Caco-2 (cell line): ENCODE data around the gene MYL3. TPM values are rescaled to one million over a fixed set of nuclear protein-coding genes. Genes with fewer than 3 reads are reported as not detected.

ENCODE experiments used
- BruUV-seq: library from RNA; stranded (reverse); fragments of 400-500 nt; replicated peaks from 2 replicates; lab custom pipeline; 2021; lab: Mats Ljungman, UMichigan
- CTCF ChIA-PET: fragments of 300-600 bp; sonication (Branson Sonifier 250); formaldehyde crosslinking; loops from one replicate; lab custom pipeline; 2022; ENCODE audit warnings: antibody characterized with exemption; lab: Charles Lee
- POLR2A ChIA-PET: fragments of 300-600 bp; sonication (Branson Sonifier 250); formaldehyde crosslinking; loops from one replicate; lab custom pipeline; 2022; ENCODE audit warnings: antibody characterized with exemption; lab: Charles Lee
- DNase-seq, 2 experiments: peaks; one replicate each; pipeline versions ENCODE4 v3.0.0 to v3.0.0-alpha.2; 2020 to 2022
- H3K27me3 ChIP-seq: replicated peaks from 2 replicates; pipeline ENCODE4 v1.6.0; 2011; ENCODE audit warnings: low read length; ENCODE audit not compliant: control insufficient read depth, insufficient read depth
- H3K36me3 ChIP-seq: 2 replicates; pipeline ENCODE4 v1.5.1; 2011; ENCODE audit warnings: low read length; ENCODE audit not compliant: control insufficient read depth, insufficient read depth
- H3K4me1 ChIP-seq: fragments of 250-450 bp; sonication (Bioruptor Pico); 2 replicates; pipeline ENCODE4 v1.5.1; 2020; ENCODE audit warnings: mild to moderate bottlenecking
- H3K4me3 ChIP-seq: 2 replicates; pipeline ENCODE4 v1.5.1; 2011; ENCODE audit warnings: low read depth, mild to moderate bottlenecking, control low read depth, low read length
- H3K9me3 ChIP-seq: fragments of 250-450 bp; sonication (Bioruptor Pico); 2 replicates; pipeline ENCODE4 v1.5.1; 2020; ENCODE audit warnings: mild to moderate bottlenecking, moderate library complexity
- H3K27ac Mint-ChIP-seq: one replicate; pipeline ENCODE4 v1.8.0; 2022; ENCODE audit warnings: mixed read lengths; ENCODE audit not compliant: unreplicated experiment
- H3K27me3 Mint-ChIP-seq: one replicate; pipeline ENCODE4 v1.8.0; 2022; ENCODE audit warnings: mixed read lengths; ENCODE audit not compliant: insufficient read depth, unreplicated experiment
- H3K36me3 Mint-ChIP-seq: one replicate; pipeline ENCODE4 v1.8.0; 2022; ENCODE audit warnings: mild to moderate bottlenecking, mixed read lengths; ENCODE audit not compliant: insufficient read depth, unreplicated experiment
- H3K4me1 Mint-ChIP-seq: one replicate; pipeline ENCODE4 v1.8.0; 2022; ENCODE audit warnings: low read depth, mixed read lengths; ENCODE audit not compliant: unreplicated experiment
- H3K4me3 Mint-ChIP-seq: one replicate; pipeline ENCODE4 v1.8.0; 2022; ENCODE audit warnings: mild to moderate bottlenecking, moderate library complexity, mixed read lengths; ENCODE audit not compliant: unreplicated experiment
- H3K9me3 Mint-ChIP-seq: one replicate; pipeline ENCODE4 v1.8.0; 2022; ENCODE audit warnings: mixed read lengths; ENCODE audit not compliant: unreplicated experiment
- intact Hi-C: fragments of 100-400 bp; cut with micrococcal nuclease; formaldehyde crosslinking; loops from one replicate; pipeline ENCODE4 v1.10.0; 2022; ENCODE audit not compliant: unreplicated experiment
- total RNA-seq: library from RNA; stranded (reverse); gene quantifications from 2 replicates; pipeline ENCODE4 v1.2.3, GENCODE V29; 2022
- TF ChIP-seq, protein P1 (sequence below), 2 experiments: fragments of 200-600 bp in 1 of 2; IDR thresholded peaks; 1 replicate in 1 of 2; 2 replicates in 1 of 2; pipeline versions ENCODE4 v1.5.1 to v1.8.0; 2011 to 2022; ENCODE audit warnings: antibody characterized with exemption in 1 of 2, control low read depth in 1 of 2, inconsistent platforms in 1 of 2, low read depth in 1 of 2, low read length in 1 of 2, mild to moderate bottlenecking in 1 of 2, moderate library complexity in 1 of 2; ENCODE audit not compliant: insufficient read depth in 1 of 2, severe bottlenecking in 1 of 2, unreplicated experiment in 1 of 2

The MYL3 gene
- total RNA-seq, 1 experiment from 2014 or later, result 13.8 TPM

DNA sequence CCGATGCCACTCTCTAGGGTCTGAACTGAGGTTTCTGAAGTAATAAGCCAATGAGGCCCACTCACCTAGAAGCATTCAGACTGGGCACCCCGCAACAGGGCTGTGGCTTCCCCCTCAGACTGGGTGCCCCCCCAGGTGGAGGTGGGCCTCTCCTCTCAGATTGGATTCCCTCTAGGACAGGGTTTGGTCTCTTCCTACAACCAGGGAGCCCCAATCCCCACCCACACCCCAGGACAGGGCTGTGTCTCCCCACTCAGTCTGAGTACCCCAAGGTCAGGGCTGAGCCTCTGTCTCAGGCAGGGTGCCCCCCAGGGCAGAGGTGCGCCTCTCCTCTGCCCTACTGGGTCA is 41.9 kb upstream of the MYL3 start:
- TF ChIP-seq, protein P1, sequence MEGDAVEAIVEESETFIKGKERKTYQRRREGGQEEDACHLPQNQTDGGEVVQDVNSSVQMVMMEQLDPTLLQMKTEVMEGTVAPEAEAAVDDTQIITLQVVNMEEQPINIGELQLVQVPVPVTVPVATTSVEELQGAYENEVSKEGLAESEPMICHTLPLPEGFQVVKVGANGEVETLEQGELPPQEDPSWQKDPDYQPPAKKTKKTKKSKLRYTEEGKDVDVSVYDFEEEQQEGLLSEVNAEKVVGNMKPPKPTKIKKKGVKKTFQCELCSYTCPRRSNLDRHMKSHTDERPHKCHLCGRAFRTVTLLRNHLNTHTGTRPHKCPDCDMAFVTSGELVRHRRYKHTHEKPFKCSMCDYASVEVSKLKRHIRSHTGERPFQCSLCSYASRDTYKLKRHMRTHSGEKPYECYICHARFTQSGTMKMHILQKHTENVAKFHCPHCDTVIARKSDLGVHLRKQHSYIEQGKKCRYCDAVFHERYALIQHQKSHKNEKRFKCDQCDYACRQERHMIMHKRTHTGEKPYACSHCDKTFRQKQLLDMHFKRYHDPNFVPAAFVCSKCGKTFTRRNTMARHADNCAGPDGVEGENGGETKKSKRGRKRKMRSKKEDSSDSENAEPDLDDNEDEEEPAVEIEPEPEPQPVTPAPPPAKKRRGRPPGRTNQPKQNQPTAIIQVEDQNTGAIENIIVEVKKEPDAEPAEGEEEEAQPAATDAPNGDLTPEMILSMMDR (IDR thresholded peaks at IDR 0.05; ENCODE audit: insufficient read depth in 1 of 2, low read depth in 1 of 2, low read length in 1 of 2, severe bottlenecking in 1 of 2, unreplicated experiment in 1 of 2), result no peak

DNA sequence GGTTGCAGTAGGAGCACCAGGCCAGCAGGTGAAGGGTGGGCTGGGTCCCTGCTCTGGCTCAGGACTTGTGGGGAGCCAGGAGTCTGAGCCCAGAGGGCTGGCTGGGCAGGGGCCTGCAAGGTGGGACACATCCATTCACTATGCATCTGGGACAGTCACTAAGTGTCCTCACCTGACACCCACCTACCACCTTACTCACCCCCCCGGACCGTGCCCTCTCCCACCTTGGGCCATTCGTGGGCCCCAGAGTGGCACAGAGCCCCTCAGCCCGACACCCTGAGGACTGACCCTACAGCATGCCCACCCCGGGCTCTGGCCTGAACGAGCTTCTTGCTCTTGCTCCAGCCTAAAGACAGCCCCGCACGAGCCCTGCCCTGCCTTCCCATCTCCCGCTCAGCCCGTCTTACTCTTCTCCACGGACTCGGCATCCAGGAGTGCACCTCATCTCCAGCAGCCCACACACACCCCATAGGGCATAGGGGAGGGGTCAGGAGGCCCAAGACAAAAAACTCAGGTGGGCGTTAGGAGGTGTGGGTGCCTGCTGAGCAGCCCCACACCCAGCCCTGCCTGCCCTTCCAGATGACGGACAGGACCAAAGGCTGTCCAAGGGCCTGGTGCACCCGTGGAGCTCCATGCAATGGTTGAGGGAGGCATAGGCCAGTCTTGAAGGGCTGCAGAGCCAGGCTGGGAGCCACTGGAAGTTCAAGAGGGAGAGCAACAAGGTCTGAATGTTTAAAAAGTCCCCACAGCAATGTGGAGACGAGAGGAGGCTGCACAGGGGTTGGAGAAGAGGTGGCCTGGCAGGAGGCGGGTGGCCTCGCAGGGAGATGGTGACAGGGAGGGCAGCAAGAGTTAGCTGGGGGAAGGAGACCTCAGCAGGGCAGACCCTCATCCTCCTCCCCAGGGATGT is 41.3 kb upstream of the MYL3 start:
- intact Hi-C loops, result no loop called here
- H3K9me3 Mint-ChIP-seq, result no peaks in the 10 kb centered on the region
- TF ChIP-seq, protein P1 (IDR thresholded peaks at IDR 0.05; ENCODE audit: insufficient read depth in 1 of 2, low read depth in 1 of 2, low read length in 1 of 2, severe bottlenecking in 1 of 2, unreplicated experiment in 1 of 2), result no peak
- peak in 1 of 2 experiments; percentile 30 for DNase-seq
- no peaks in the 10 kb centered on the region for H3K4me1 Mint-ChIP-seq
- peaks cover 4% of the 10 kb centered on the region for H3K36me3 Mint-ChIP-seq
- no peaks in the 10 kb centered on the region for H3K27me3 Mint-ChIP-seq
- CTCF ChIA-PET, result interaction anchor here (1.2 kb wide), 1 partner anchor 42 kb away, joined by 3 read pairs; no protein-coding TSS in a partner anchor
- Histone ChIP-seq H3K36me3 (no peaks in the 10 kb centered on the region), H3K4me3 (no peak overlapping the region), H3K9me3 (no peaks in the 10 kb centered on the region), H3K27me3 (no peaks in the 10 kb centered on the region), H3K4me1 (no peaks in the 10 kb centered on the region)
- no peak overlapping the region for H3K27ac Mint-ChIP-seq
- POLR2A ChIA-PET, result no interaction called here
- BruUV-seq, result no TSS peak
- no peak overlapping the region for H3K4me3 Mint-ChIP-seq

More for the DNA sequence above, 41.9 kb upstream of the MYL3 start:
- ChIA-PET POLR2A (no interaction called here), CTCF (interaction anchor here (1.2 kb wide), 1 partner anchor 42 kb away, joined by 3 read pairs; no protein-coding TSS in a partner anchor)
- Mint-ChIP-seq H3K4me1 (no peaks in the 10 kb centered on the region), H3K27ac (no peak overlapping the region), H3K27me3 (no peaks in the 10 kb centered on the region), H3K36me3 (peaks cover 6% of the 10 kb centered on the region), H3K4me3 (no peak overlapping the region), H3K9me3 (no peaks in the 10 kb centered on the region)
- Histone ChIP-seq H3K4me3 (no peak overlapping the region), H3K9me3 (no peaks in the 10 kb centered on the region), H3K36me3 (no peaks in the 10 kb centered on the region), H3K4me1 (no peaks in the 10 kb centered on the region), H3K27me3 (no peaks in the 10 kb centered on the region)
- BruUV-seq, result no TSS peak
- DNase-seq, result peak in 1 of 2 experiments; percentile 8
- intact Hi-C loops, result no loop called here

DNA sequence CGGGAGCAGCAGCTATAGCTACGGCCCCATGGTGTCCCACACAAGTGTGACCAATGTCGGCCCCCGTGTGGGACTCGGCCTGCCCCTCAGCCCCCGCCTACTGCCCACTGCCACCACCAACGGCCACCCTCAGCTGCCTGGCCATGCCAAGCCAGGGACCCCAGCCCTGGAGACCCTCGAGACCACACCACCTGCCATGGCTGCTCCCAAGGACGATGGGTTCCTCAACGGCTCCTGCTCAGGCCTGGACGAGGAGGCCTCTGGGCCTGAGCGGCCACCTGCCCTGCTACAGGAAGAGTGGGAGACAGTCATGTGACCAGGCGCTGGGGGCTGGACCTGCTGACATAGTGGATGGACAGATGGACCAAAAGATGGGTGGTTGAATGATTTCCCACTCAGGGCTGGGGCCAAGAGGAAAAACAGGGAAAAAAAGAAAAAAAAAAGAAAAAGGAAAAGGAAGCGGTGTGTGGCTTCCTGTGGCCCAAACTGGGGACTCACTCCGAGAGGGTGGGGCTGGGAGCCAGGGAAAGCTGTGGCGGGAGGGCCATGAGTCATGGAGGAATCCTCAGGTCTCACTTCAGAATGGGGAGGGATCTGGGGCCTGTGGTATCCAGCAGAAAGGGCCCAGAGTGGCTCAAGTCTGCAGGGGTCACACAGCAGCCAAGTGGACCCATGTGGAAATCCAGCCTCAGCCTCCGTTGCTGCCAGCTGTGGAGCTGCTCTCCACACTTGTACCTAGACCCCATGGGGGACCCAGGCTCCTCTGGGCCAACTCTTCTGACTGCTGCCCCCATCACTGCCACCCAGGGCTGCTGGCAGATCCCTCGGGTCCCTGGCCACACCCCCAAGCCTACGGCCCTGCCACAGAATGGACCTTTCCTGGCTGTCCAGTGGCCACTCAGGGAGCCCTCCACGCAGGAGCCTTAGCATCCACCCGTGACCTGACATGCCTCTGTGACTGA is 40.4 kb upstream of the MYL3 start:
- H3K27me3 ChIP-seq, result no peaks in the 10 kb centered on the region
- Mint-ChIP-seq H3K27me3 (no peaks in the 10 kb centered on the region), H3K9me3 (no peaks in the 10 kb centered on the region), H3K4me1 (no peaks in the 10 kb centered on the region), H3K27ac (no peak overlapping the region), H3K4me3 (no peak overlapping the region), H3K36me3 (no peaks in the 10 kb centered on the region)
- no peaks in the 10 kb centered on the region for H3K36me3 ChIP-seq
- BruUV-seq, result no TSS peak
- no peaks in the 10 kb centered on the region for H3K9me3 ChIP-seq
- H3K4me1 ChIP-seq, result no peaks in the 10 kb centered on the region
- intact Hi-C loops, result no loop called here
- TF ChIP-seq, protein P1 (IDR thresholded peaks at IDR 0.05; ENCODE audit: insufficient read depth in 1 of 2, low read depth in 1 of 2, low read length in 1 of 2, severe bottlenecking in 1 of 2, unreplicated experiment in 1 of 2), result no peak
- no peak for DNase-seq
- ChIA-PET POLR2A (no interaction called here), CTCF (interaction anchor here (1.2 kb wide), 1 partner anchor 41 kb away, joined by 3 read pairs; no protein-coding TSS in a partner anchor)
- no peak overlapping the region for H3K4me3 ChIP-seq
